H9 (cell line): ENCODE measurements around the gene RAB31. TPM values are rescaled to one million over a fixed set of nuclear protein-coding genes. Genes with fewer than 3 reads are reported as not detected.

Experiments used
- DNase-seq: peaks from one replicate; pipeline ENCODE4 v3.0.0-alpha.2; 2017
- H2AFZ ChIP-seq: one replicate; pipeline ENCODE4 v1.6.1; 2013; ENCODE audit warnings: mild to moderate bottlenecking, low read length, control low read depth, moderate library complexity
- H2AK5ac ChIP-seq: 2 replicates; pipeline ENCODE4 v1.6.1; 2013; ENCODE audit warnings: low read length, control low read depth, mixed read lengths; ENCODE audit not compliant: insufficient read length
- H2BK120ac ChIP-seq: one replicate; pipeline ENCODE4 v1.6.1; 2013; ENCODE audit warnings: low read depth, mild to moderate bottlenecking, low read length, control low read depth, inconsistent platforms; ENCODE audit not compliant: poor library complexity, severe bottlenecking
- H2BK12ac ChIP-seq: 2 replicates; pipeline ENCODE4 v1.6.1; 2013; ENCODE audit warnings: low read length, control low read depth, mixed read lengths, low read depth; ENCODE audit not compliant: insufficient read length
- H2BK15ac ChIP-seq: 2 replicates; pipeline ENCODE4 v1.6.1; 2013; ENCODE audit warnings: low read depth, low read length, control low read depth
- H2BK20ac ChIP-seq: one replicate; pipeline ENCODE4 v1.6.1; 2013; ENCODE audit warnings: low read depth, mild to moderate bottlenecking, low read length, control low read depth, inconsistent platforms; ENCODE audit not compliant: poor library complexity, severe bottlenecking
- H2BK5ac ChIP-seq: 2 replicates; pipeline ENCODE4 v1.6.1; 2013; ENCODE audit warnings: low read length, control low read depth, mixed read lengths; ENCODE audit not compliant: insufficient read length
- H3K14ac ChIP-seq: 2 replicates; pipeline ENCODE4 v1.6.1; 2013; ENCODE audit warnings: low read length, control low read depth; ENCODE audit not compliant: insufficient read depth
- H3K18ac ChIP-seq: 2 replicates; pipeline ENCODE4 v1.6.1; 2013; ENCODE audit warnings: low read depth, mild to moderate bottlenecking, mixed read lengths, low read length, control low read depth; ENCODE audit not compliant: insufficient read length
- H3K23ac ChIP-seq: 2 replicates; pipeline ENCODE4 v1.6.1; 2013; ENCODE audit warnings: low read length, control low read depth, mixed read lengths, low read depth; ENCODE audit not compliant: insufficient read length
- H3K23me2 ChIP-seq: 2 replicates; pipeline ENCODE4 v1.6.1; 2013; ENCODE audit warnings: low read depth, mild to moderate bottlenecking, mixed read lengths, low read length, control low read depth; ENCODE audit not compliant: insufficient read length, poor library complexity, severe bottlenecking
- H3K27ac ChIP-seq: 2 replicates; pipeline ENCODE4 v1.5.1; 2013; ENCODE audit warnings: low read length, control low read depth, mixed read lengths, low read depth; ENCODE audit not compliant: insufficient read length
- H3K27me3 ChIP-seq: 2 replicates; pipeline ENCODE4 v1.6.1; 2013; ENCODE audit warnings: low read length, control low read depth, inconsistent platforms; ENCODE audit not compliant: insufficient read depth
- H3K4ac ChIP-seq: 2 replicates; pipeline ENCODE4 v1.6.1; 2013; ENCODE audit warnings: low read depth, mild to moderate bottlenecking, control low read depth, inconsistent platforms, low read length, moderate library complexity
- H3K4me1 ChIP-seq: 2 replicates; pipeline ENCODE4 v1.6.1; 2013; ENCODE audit warnings: low read length, control low read depth, inconsistent platforms; ENCODE audit not compliant: insufficient read depth
- H3K4me2 ChIP-seq: 2 replicates; pipeline ENCODE4 v1.6.1; 2013; ENCODE audit warnings: low read length, control low read depth, mixed read lengths; ENCODE audit not compliant: insufficient read length, insufficient read depth
- H3K56ac ChIP-seq: 2 replicates; pipeline ENCODE4 v1.6.1; 2013; ENCODE audit warnings: low read depth, mild to moderate bottlenecking, mixed read lengths, low read length, control low read depth; ENCODE audit not compliant: insufficient read length
- H3K79me1 ChIP-seq: 2 replicates; pipeline ENCODE4 v1.6.1; 2013; ENCODE audit warnings: low read depth, mild to moderate bottlenecking, moderate library complexity, low read length, control low read depth, inconsistent platforms; ENCODE audit not compliant: insufficient read depth, poor library complexity, severe bottlenecking
- H3K79me2 ChIP-seq: 2 replicates; pipeline ENCODE4 v1.6.1; 2013; ENCODE audit warnings: low read length, control low read depth, inconsistent platforms; ENCODE audit not compliant: insufficient read depth
- H3K9ac ChIP-seq: 2 replicates; pipeline ENCODE4 v1.6.1; 2013; ENCODE audit warnings: low read length, control low read depth, mixed read lengths; ENCODE audit not compliant: insufficient read length; ENCODE audit errors: extremely low read depth
- H3K9me3 ChIP-seq: one replicate; pipeline ENCODE4 v1.6.1; 2013; ENCODE audit warnings: low read depth, low read length, inconsistent platforms; ENCODE audit not compliant: control insufficient read depth
- H3T11ph ChIP-seq: one replicate; pipeline ENCODE4 v1.6.1; 2013; ENCODE audit warnings: mild to moderate bottlenecking, low read length, control low read depth, inconsistent platforms
- H4K20me1 ChIP-seq: one replicate; pipeline ENCODE4 v1.6.1; 2013; ENCODE audit not compliant: control insufficient read depth, insufficient read length, insufficient read depth
- H4K5ac ChIP-seq: 2 replicates; pipeline ENCODE4 v1.6.1; 2013; ENCODE audit warnings: low read depth, mild to moderate bottlenecking, mixed read lengths, low read length, control low read depth; ENCODE audit not compliant: insufficient read length
- H4K8ac ChIP-seq: replicated peaks from 2 replicates; pipeline ENCODE4 v1.6.1; 2013; ENCODE audit warnings: low read length, control low read depth, mixed read lengths, low read depth; ENCODE audit not compliant: insufficient read length
- H4K91ac ChIP-seq: 2 replicates; pipeline ENCODE4 v1.6.1; 2013; ENCODE audit warnings: low read depth, mild to moderate bottlenecking, moderate library complexity, mixed read lengths, low read length, control low read depth; ENCODE audit not compliant: insufficient read length
- H3K27ac Mint-ChIP-seq, 3 experiments: 2 replicates in 2 of 3; 3 replicates in 1 of 3; pipeline ENCODE4 v1.8.0; 2020 to 2021; ENCODE audit warnings: mixed read lengths in 3 of 3, mild to moderate bottlenecking in 1 of 3, moderate library complexity in 1 of 3
- H3K27me3 Mint-ChIP-seq: 2 replicates; pipeline ENCODE4 v1.8.0; 2021; ENCODE audit warnings: low read depth, mild to moderate bottlenecking, moderate library complexity, mixed read lengths
- H3K36me3 Mint-ChIP-seq, 3 experiments: 2 replicates in 2 of 3; 3 replicates in 1 of 3; pipeline ENCODE4 v1.8.0; 2020 to 2021; ENCODE audit warnings: low read depth in 3 of 3, mixed read lengths in 3 of 3; ENCODE audit not compliant: insufficient read depth in 1 of 3
- H3K4me1 Mint-ChIP-seq, 2 experiments: 2 replicates each; pipeline ENCODE4 v1.8.0; 2020; ENCODE audit warnings: mixed read lengths in 2 of 2
- H3K4me3 Mint-ChIP-seq, 2 experiments: 2 replicates in 1 of 2; 3 replicates in 1 of 2; pipeline ENCODE4 v1.8.0; 2020 to 2021; ENCODE audit warnings: mild to moderate bottlenecking in 2 of 2, mixed read lengths in 2 of 2, moderate library complexity in 1 of 2
- H3K9me3 Mint-ChIP-seq, 2 experiments: 2 replicates in 1 of 2; 3 replicates in 1 of 2; pipeline ENCODE4 v1.8.0; 2020; ENCODE audit warnings: mild to moderate bottlenecking in 2 of 2, mixed read lengths in 2 of 2, moderate library complexity in 1 of 2
- WGBS: extraction: QIAGEN DNeasy Blood & Tissue Kit; methylation state at CpG from one replicate; pipeline ENCODE4 v1.1.7; 2013; ENCODE audit warnings: missing lambda C conversion rate, low lambda C conversion rate, mixed read lengths; ENCODE audit not compliant: insufficient read length; ENCODE audit errors: extremely low coverage; 5-methylcytosine and 5-hydroxymethylcytosine counted together
- total RNA-seq: library from RNA; stranded (reverse); gene quantifications from 2 replicates; pipeline ENCODE4 v1.2.1, GENCODE V29; 2021
- TF ChIP-seq, protein P1 (sequence below): fragments of 200-600 bp; sonication (generic); conservative IDR thresholded peaks from 3 replicates; pipeline ENCODE4 v1.8.0; 2021; ENCODE audit warnings: antibody characterized with exemption, mild to moderate bottlenecking

Gene RAB31
- total RNA-seq, 1 experiment from 2014 or later = 22.4 TPM

DNA sequence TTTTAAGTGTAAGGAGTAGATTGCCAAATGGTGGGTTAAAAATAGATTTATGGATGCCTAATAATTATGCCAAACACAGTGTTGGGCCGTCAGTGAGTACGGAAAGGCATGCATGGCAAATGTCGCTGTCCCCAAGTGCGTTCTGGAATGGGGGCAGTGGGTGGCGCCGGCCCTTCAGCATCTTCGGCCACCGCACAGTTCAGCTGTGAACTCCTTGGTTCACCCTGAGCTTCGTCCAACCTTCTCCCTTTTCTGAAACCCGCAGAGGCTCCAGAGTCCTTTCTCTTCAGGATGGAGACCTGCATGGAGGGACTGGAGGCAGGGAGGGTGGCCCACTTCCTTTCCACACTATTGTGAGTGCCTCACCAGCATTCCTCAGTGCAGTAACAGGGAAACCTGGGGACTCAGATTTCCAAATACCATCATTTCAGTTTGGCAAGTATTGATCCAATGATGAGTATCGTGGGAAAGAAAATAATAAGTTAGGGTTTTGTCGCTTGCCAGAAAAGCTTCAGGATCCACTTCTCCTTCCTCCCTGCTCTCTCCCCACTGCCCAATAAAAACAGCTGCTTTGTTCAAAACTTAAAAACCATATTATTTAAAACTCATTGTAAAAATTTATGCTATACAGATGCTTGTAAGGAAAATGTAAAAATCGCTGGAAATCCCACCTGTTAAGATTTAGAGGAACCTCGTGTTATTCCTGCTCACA is 103.0 kb downstream of the RAB31 start:
- no peak overlapping the region for H2BK5ac ChIP-seq
- H3K4ac ChIP-seq = no peak overlapping the region
- H4K5ac ChIP-seq = no peak overlapping the region
- H3T11ph ChIP-seq = no peak overlapping the region
- H3K4me2 ChIP-seq = no peak overlapping the region
- H3K79me2 ChIP-seq = no peaks in the 10 kb centered on the region
- no peak overlapping the region for H4K8ac ChIP-seq
- no peak overlapping the region for H2BK12ac ChIP-seq
- no peak overlapping the region; a peak in 1 of 7 replicates for H3K27ac Mint-ChIP-seq
- no peak overlapping the region for H2BK20ac ChIP-seq
- no CpG with 5 or more reads among the region's 14 CpGs for WGBS
- no peak overlapping the region for H3K9ac ChIP-seq
- H3K9me3 ChIP-seq = no peaks in the 10 kb centered on the region
- H3K4me1 ChIP-seq = peaks cover 4% of the 10 kb centered on the region; the same call in 1 of the 2 replicates
- no peak overlapping the region for H2BK120ac ChIP-seq
- no peak overlapping the region for H3K4me3 Mint-ChIP-seq
- no peak overlapping the region for H2AK5ac ChIP-seq
- no peak overlapping the region for H3K18ac ChIP-seq
- no peaks in the 10 kb centered on the region for H3K27me3 ChIP-seq
- H3K56ac ChIP-seq = no peak overlapping the region
- peaks cover 0 to 2% of the 10 kb centered on the region in 2 experiments; a peak in 1 of 5 replicates for H3K9me3 Mint-ChIP-seq
- no peak overlapping the region for H2AFZ ChIP-seq
- peaks cover 38 to 42% of the 10 kb centered on the region in 2 experiments for H3K4me1 Mint-ChIP-seq
- no peaks in the 10 kb centered on the region; the same call in 1 of the 2 replicates for H3K27me3 Mint-ChIP-seq
- DNase-seq = no peak
- no peak overlapping the region for H4K91ac ChIP-seq
- no peak overlapping the region for H3K14ac ChIP-seq
- H3K79me1 ChIP-seq = no peaks in the 10 kb centered on the region
- peaks cover 2 to 3% (median 2%) of the 10 kb centered on the region in 3 experiments; a peak in 2 of 7 replicates for H3K36me3 Mint-ChIP-seq
- H4K20me1 ChIP-seq = no peaks in the 10 kb centered on the region
- no peak overlapping the region for H3K23ac ChIP-seq
- no peak overlapping the region for H3K27ac ChIP-seq
- H2BK15ac ChIP-seq = no peak overlapping the region
- no peaks in the 10 kb centered on the region for H3K23me2 ChIP-seq
- TF ChIP-seq, protein P1, sequence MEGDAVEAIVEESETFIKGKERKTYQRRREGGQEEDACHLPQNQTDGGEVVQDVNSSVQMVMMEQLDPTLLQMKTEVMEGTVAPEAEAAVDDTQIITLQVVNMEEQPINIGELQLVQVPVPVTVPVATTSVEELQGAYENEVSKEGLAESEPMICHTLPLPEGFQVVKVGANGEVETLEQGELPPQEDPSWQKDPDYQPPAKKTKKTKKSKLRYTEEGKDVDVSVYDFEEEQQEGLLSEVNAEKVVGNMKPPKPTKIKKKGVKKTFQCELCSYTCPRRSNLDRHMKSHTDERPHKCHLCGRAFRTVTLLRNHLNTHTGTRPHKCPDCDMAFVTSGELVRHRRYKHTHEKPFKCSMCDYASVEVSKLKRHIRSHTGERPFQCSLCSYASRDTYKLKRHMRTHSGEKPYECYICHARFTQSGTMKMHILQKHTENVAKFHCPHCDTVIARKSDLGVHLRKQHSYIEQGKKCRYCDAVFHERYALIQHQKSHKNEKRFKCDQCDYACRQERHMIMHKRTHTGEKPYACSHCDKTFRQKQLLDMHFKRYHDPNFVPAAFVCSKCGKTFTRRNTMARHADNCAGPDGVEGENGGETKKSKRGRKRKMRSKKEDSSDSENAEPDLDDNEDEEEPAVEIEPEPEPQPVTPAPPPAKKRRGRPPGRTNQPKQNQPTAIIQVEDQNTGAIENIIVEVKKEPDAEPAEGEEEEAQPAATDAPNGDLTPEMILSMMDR = peak; percentile 54
